NCI-H1105 treated with DMSO at 0.1 percent for 48 hours (cell line): ENCODE results near the gene SMYD1.

Experiments used
- DNase-seq: peaks from one replicate; lab custom pipeline; 2025; lab: John Stamatoyannopoulos, UW

Gene SMYD1

GRCh38 chr2:88144914-88145497 is 77.4 kb downstream of the SMYD1 start:
- no peak for DNase-seq

GRCh38 chr2:88146590-88146989 is 79.0 kb downstream of the SMYD1 start:
- DNase-seq = no peak

- DNase-seq = no peak
Observed at GRCh38 chr2:88147145-88147544, 79.5 kb downstream of the SMYD1 start.

- no peak for DNase-seq
Observed at GRCh38 chr2:88148929-88149438, 81.4 kb downstream of the SMYD1 start.

GRCh38 chr2:88159481-88159880 is 91.9 kb downstream of the SMYD1 start:
- DNase-seq = no peak

- DNase-seq = peak; percentile 49
Observed at GRCh38 chr2:88159955-88160415, 92.4 kb downstream of the SMYD1 start.

- DNase-seq = no peak
Observed at GRCh38 chr2:88160517-88160916, 92.9 kb downstream of the SMYD1 start.

- DNase-seq = no peak
Observed at GRCh38 chr2:88161446-88162244, 94.0 kb downstream of the SMYD1 start.
